ENCODE results near the gene CD180. TPM values are rescaled to one million over a fixed set of nuclear protein-coding genes. Genes with fewer than 3 reads are reported as not detected.

CD180 gene
- not detected in 5 replicates for total RNA-seq (2022; extraction: Qiagen RNA extraction; ENCODE audit: low read depth)

GRCh38 chr5:67196537-67197059, at the start of gene CD180:
CD180 (minus strand) TSS chr5:67196799; CDS start chr5:67196641, 158 bp downstream.

Measured in A549 treated with RU486 at 1 μM for 4 hours (cell line).